DMS153 (cell line): ENCODE measurements around the gene ERG.

Source experiments
- DNase-seq: peaks from one replicate; lab custom pipeline; 2025; lab: John Stamatoyannopoulos, UW

Gene ERG

GRCh38 chr21:38358098-38358497 lies 140.2 kb downstream of the ERG start:
- DNase-seq, result no peak

- no peak for DNase-seq
Measured at GRCh38 chr21:38356883-38357625, 141.2 kb downstream of the ERG start.

- DNase-seq, result peak; percentile 71
Measured at GRCh38 chr21:38355992-38356781, 142.1 kb downstream of the ERG start.

- DNase-seq, result no peak
Measured at GRCh38 chr21:38355353-38355752, 142.9 kb downstream of the ERG start.

- DNase-seq, result no peak
Measured at GRCh38 chr21:38354746-38355145, 143.5 kb downstream of the ERG start.

GRCh38 chr21:38354231-38354630 lies 144.0 kb downstream of the ERG start:
- DNase-seq, result no peak

GRCh38 chr21:38352536-38353219 lies 145.6 kb downstream of the ERG start:
- peak; percentile 65 for DNase-seq

- peak; percentile 70 for DNase-seq
Measured at GRCh38 chr21:38351961-38352521, 146.2 kb downstream of the ERG start.

- no peak for DNase-seq
Measured at GRCh38 chr21:38351176-38351959, 146.9 kb downstream of the ERG start.

GRCh38 chr21:38350684-38351083 lies 147.6 kb downstream of the ERG start:
- no peak for DNase-seq

- DNase-seq, result no peak
Measured at GRCh38 chr21:38349977-38350376, 148.3 kb downstream of the ERG start.

- peak; percentile 40 for DNase-seq
Measured at GRCh38 chr21:38349111-38349746, 149.0 kb downstream of the ERG start.

- peak; percentile 89 for DNase-seq
Measured at GRCh38 chr21:38346286-38346685, 152.0 kb downstream of the ERG start.

- DNase-seq, result peak; percentile 78
Measured at GRCh38 chr21:38343691-38344090, 154.6 kb downstream of the ERG start.

- DNase-seq, result no peak
Measured at GRCh38 chr21:38342739-38343138, 155.5 kb downstream of the ERG start.

- DNase-seq, result no peak
Measured at GRCh38 chr21:38341546-38342012, 156.7 kb downstream of the ERG start.

- no peak for DNase-seq
Measured at GRCh38 chr21:38340131-38340530, 158.1 kb downstream of the ERG start.

GRCh38 chr21:38337793-38338192 lies 160.5 kb downstream of the ERG start:
- DNase-seq, result no peak

- no peak for DNase-seq
Measured at GRCh38 chr21:38334866-38335265, 163.4 kb downstream of the ERG start.

- DNase-seq, result no peak
Measured at GRCh38 chr21:38333301-38334272, 164.7 kb downstream of the ERG start.
